Astrocyte of the cerebellum (primary cell): Measurements from ENCODE around the gene PRIM1.
"Not testable (repeated sequence)": the region's sequence is repeated elsewhere in the genome, so short reads cannot be mapped to it uniquely, and the experiment has no call there.

ENCODE experiments used
- DNase-seq: peaks from one replicate; pipeline ENCODE4 v3.0.0-alpha.2; 2011; ENCODE audit warnings: low read depth
- H3K4me3 ChIP-seq: 2 replicates; pipeline ENCODE4 v1.5.1; 2011; ENCODE audit warnings: mild to moderate bottlenecking, low read depth, low read length, moderate library complexity
- CTCF ChIP-seq: IDR thresholded peaks from 2 replicates; pipeline ENCODE4 v1.5.1; 2012; ENCODE audit warnings: low read length, low read depth, moderate library complexity, mild to moderate bottlenecking; ENCODE audit errors: missing control alignments
- in situ Hi-C: cut with HindIII; loops from 2 replicates; pipeline ENCODE4 v1.10.0; 2017; ENCODE audit warnings: low sequenced_read_pairs

PRIM1 gene

DNA sequence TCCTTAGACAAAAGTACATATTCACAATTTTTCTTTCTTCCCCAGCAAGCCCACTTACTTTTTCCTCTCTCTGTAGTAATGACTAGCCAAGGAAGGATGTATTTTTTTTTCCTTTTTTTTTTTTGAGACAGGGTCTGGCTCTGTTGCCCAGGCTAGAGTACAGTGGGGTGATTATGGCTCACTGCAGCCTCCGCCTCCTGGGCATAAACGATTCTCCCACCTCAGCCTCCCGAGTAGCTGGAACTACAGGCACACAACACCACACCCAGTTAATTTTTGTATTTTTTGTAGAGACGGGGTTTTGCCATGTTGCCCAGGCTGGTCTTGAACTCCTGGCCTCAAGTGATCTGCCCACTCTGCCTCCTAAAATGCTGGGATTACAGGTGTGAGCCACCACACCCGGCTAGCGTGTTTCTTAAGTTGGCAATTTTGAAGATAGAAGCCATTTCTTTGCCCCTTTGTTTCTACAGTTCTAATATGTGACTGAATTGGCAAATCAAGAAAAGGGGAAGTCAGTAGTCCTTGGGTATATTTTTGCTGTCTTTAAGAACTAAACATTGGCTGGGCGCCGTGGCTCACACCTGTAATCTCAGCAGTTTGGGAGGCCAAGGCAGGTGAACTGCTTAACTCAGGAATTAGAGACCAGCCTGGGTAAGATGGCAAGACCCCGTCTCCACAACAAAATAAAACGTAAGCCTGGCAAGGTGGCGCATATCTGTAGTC lies 23.8 kb downstream of the PRIM1 start:
- H3K4me3 ChIP-seq = no peak overlapping the region
- in situ Hi-C loops = no loop called here
- DNase-seq = no peak
- TF ChIP-seq CTCF = no peak

- DNase-seq, H3K4me3 ChIP-seq, in situ Hi-C loops: not testable (repeated sequence)
Observed at GRCh38 chr12:56726196-56726675, 25.9 kb downstream of the PRIM1 start.

- H3K4me3 ChIP-seq = peak overlapping the region; percentile 76
- TF ChIP-seq CTCF = no peak
- no peak for DNase-seq
- in situ Hi-C loops = no loop called here
Observed at GRCh38 chr12:56725723-56726102, 26.4 kb downstream of the PRIM1 start.

- DNase-seq = peak; percentile 88
- in situ Hi-C loops = no loop called here
- TF ChIP-seq CTCF = no peak
- peak within 1 kb of the TSS; percentile 76 for H3K4me3 ChIP-seq
Observed at GRCh38 chr12:56724972-56725722, 27.0 kb downstream of the PRIM1 start, which contains the start of gene NACA. TSS of gene NACA (minus strand) at chr12:56725299. CDS start at chr12:56724521, 778 bp downstream.

- no peak for TF ChIP-seq CTCF
- in situ Hi-C loops = no loop called here
- DNase-seq = no peak
- H3K4me3 ChIP-seq = peak overlapping the region; percentile 76
Observed at GRCh38 chr12:56724701-56724971, 27.5 kb downstream of the PRIM1 start.

DNA sequence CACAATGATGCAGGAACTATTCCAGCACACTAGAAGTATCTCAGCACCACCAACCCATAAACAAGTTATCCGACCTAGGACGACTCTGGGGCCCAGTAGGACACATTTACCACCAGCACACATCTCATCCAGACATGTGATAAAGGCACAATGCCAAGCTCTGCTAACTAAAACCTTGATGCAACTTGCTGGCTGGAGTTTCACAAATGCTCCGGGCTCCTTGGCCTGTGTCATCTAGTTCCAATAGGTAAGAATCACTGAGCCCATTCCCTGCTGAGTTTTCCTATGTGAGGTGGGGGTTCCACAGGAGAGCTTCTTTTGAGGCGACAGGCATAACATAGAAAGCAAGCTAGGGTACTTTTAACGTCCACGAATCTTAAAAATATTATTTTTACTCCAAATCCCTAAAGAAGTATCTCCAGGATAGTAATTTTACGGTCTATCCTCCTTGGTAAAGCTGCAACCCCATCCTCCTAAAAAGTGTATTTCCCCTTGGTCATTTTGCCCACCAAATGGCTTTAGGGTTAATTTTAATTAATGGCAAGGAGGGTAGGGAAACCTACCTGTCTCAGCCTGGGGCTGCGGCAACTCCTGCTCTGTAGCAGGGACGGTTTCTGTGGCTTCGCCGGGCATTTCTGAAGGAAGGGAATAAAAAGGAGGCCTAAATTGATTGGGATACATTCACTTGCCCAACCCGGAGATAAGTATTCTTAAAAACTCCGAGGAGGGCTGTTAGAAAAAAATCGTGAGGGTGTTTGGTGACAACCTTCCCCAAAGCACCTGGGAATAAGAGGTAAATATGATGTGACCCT lies 28.0 kb downstream of the PRIM1 start:
- peak; percentile 60 for DNase-seq
- no peak for TF ChIP-seq CTCF
- peak overlapping the region; percentile 76 for H3K4me3 ChIP-seq
- in situ Hi-C loops = no loop called here
